MCF 10A (cell line): Measurements from ENCODE around the gene FGF14. TPM values are rescaled to one million over a fixed set of nuclear protein-coding genes. Genes with fewer than 3 reads are reported as not detected.

Experiments
- BruUV-seq: library from RNA; stranded (reverse); fragments of 400-500 nt; replicated peaks from 2 replicates; lab custom pipeline; 2021; lab: Mats Ljungman, UMichigan
- CTCF ChIA-PET: fragments of 300-600 bp; sonication (Branson Sonifier 250); formaldehyde crosslinking; extraction: SDS; loops from one replicate; lab custom pipeline; 2021; ENCODE audit warnings: antibody characterized with exemption, inconsistent platforms; lab: Yijun Ruan, JAX
- POLR2A ChIA-PET: fragments of 300-600, 350-650 bp; sonication (Branson Sonifier 250); formaldehyde crosslinking; extraction: SDS; loops from one replicate; lab custom pipeline; 2020; ENCODE audit warnings: antibody characterized with exemption, inconsistent platforms; lab: Yijun Ruan, JAX
- DNase-seq: peaks from one replicate; pipeline ENCODE4 v3.0.0-alpha.2; 2018; ENCODE audit not compliant: unreplicated experiment
- H3K27ac Mint-ChIP-seq: one replicate; pipeline ENCODE4 v1.8.0; 2022; ENCODE audit warnings: mild to moderate bottlenecking, low read depth, mixed read lengths; ENCODE audit not compliant: unreplicated experiment
- H3K27me3 Mint-ChIP-seq: one replicate; pipeline ENCODE4 v1.8.0; 2022; ENCODE audit warnings: mixed read lengths; ENCODE audit not compliant: insufficient read depth, unreplicated experiment
- H3K36me3 Mint-ChIP-seq: one replicate; pipeline ENCODE4 v1.8.0; 2022; ENCODE audit warnings: mild to moderate bottlenecking, moderate library complexity, mixed read lengths; ENCODE audit not compliant: insufficient read depth, unreplicated experiment
- H3K4me1 Mint-ChIP-seq: one replicate; pipeline ENCODE4 v1.8.0; 2022; ENCODE audit warnings: mixed read lengths; ENCODE audit not compliant: insufficient read depth, unreplicated experiment
- H3K4me3 Mint-ChIP-seq: one replicate; pipeline ENCODE4 v1.8.0; 2022; ENCODE audit warnings: mild to moderate bottlenecking, moderate library complexity, mixed read lengths; ENCODE audit not compliant: unreplicated experiment
- H3K9me3 Mint-ChIP-seq: one replicate; pipeline ENCODE4 v1.8.0; 2022; ENCODE audit warnings: mixed read lengths; ENCODE audit not compliant: unreplicated experiment
- CTCF ChIP-seq: fragments of 200-600 bp; IDR thresholded peaks from one replicate; pipeline ENCODE4 v1.8.0; 2022; ENCODE audit warnings: antibody characterized with exemption, mild to moderate bottlenecking; ENCODE audit not compliant: unreplicated experiment
- intact Hi-C: fragments of 100-400 bp; cut with micrococcal nuclease; formaldehyde crosslinking; loops from 2 replicates; pipeline ENCODE4 v1.14.1; 2022
- total RNA-seq: library from RNA; stranded (reverse); gene quantifications from 2 replicates; pipeline ENCODE4 v1.2.3, GENCODE V29; 2022

FGF14 gene
- total RNA-seq, 1 experiment from 2014 or later: not detected

GRCh38 chr13:101738336-101738735 is 663.5 kb downstream of the FGF14 start:
- intact Hi-C loops: no loop called here
- Mint-ChIP-seq H3K4me1 (no peaks in the 10 kb centered on the region), H3K9me3 (no peaks in the 10 kb centered on the region), H3K27ac (no peak overlapping the region), H3K27me3 (no peaks in the 10 kb centered on the region), H3K36me3 (no peaks in the 10 kb centered on the region), H3K4me3 (no peak overlapping the region)
- POLR2A ChIA-PET: no interaction called here
- TF ChIP-seq CTCF: no peak
- no TSS peak for BruUV-seq
- CTCF ChIA-PET: no interaction called here
- no peak for DNase-seq

- H3K4me1 Mint-ChIP-seq: no peaks in the 10 kb centered on the region
- H3K4me3 Mint-ChIP-seq: no peak overlapping the region
- H3K27ac Mint-ChIP-seq: no peak overlapping the region
- CTCF ChIA-PET: interaction anchor here (0.6 kb wide), 1 partner anchor 230 kb away, joined by 5 read pairs; no protein-coding TSS in a partner anchor
- no peaks in the 10 kb centered on the region for H3K27me3 Mint-ChIP-seq
- H3K36me3 Mint-ChIP-seq: no peaks in the 10 kb centered on the region
- no peaks in the 10 kb centered on the region for H3K9me3 Mint-ChIP-seq
- POLR2A ChIA-PET: no interaction called here
- intact Hi-C loops: no loop called here
- DNase-seq: no peak
- no peak for TF ChIP-seq CTCF
- no TSS peak for BruUV-seq
Observed at GRCh38 chr13:101736566-101736965, 665.3 kb downstream of the FGF14 start.

GRCh38 chr13:101730420-101731000 is 671.3 kb downstream of the FGF14 start:
- no peaks in the 10 kb centered on the region for H3K9me3 Mint-ChIP-seq
- intact Hi-C loops: no loop called here
- peaks cover 6% of the 10 kb centered on the region for H3K4me1 Mint-ChIP-seq
- H3K27me3 Mint-ChIP-seq: no peaks in the 10 kb centered on the region
- H3K27ac Mint-ChIP-seq: no peak overlapping the region
- H3K36me3 Mint-ChIP-seq: no peaks in the 10 kb centered on the region
- no peak for TF ChIP-seq CTCF
- POLR2A ChIA-PET: no interaction called here
- no peak for DNase-seq
- CTCF ChIA-PET: no interaction called here
- H3K4me3 Mint-ChIP-seq: no peak overlapping the region
- no TSS peak for BruUV-seq

GRCh38 chr13:101728615-101729014 is 673.2 kb downstream of the FGF14 start:
- BruUV-seq: no TSS peak
- ChIA-PET CTCF (interaction anchor here (0.5 to 1.8 kb wide), 3 partner anchors 22 to 760 kb away, joined by 4 to 5 read pairs (median 4); no protein-coding TSS in a partner anchor), POLR2A (interaction anchor here (0.6 kb wide), 1 partner anchor 305 kb away, joined by 3 read pairs; no protein-coding TSS in a partner anchor)
- intact Hi-C loops: no loop called here
- H3K27ac Mint-ChIP-seq: no peak overlapping the region
- no peak for DNase-seq
- H3K9me3 Mint-ChIP-seq: no peaks in the 10 kb centered on the region
- no peaks in the 10 kb centered on the region for H3K27me3 Mint-ChIP-seq
- no peaks in the 10 kb centered on the region for H3K36me3 Mint-ChIP-seq
- no peak overlapping the region for H3K4me3 Mint-ChIP-seq
- peaks cover 6% of the 10 kb centered on the region for H3K4me1 Mint-ChIP-seq
- TF ChIP-seq CTCF: no peak
